ENCODE measurements around the gene GNAO1.

Gene GNAO1

GRCh38 chr16:56294579-56294978, 103.3 kb downstream of the GNAO1 start:
- no peak for DNase-seq

- no peak for DNase-seq
Observed at GRCh38 chr16:56295059-56295665, 103.9 kb downstream of the GNAO1 start.

GRCh38 chr16:56295739-56296527, 104.6 kb downstream of the GNAO1 start:
- no peak for DNase-seq

- DNase-seq = no peak
Observed at GRCh38 chr16:56297684-56298083, 106.4 kb downstream of the GNAO1 start.

GRCh38 chr16:56298116-56298515, 106.8 kb downstream of the GNAO1 start:
- DNase-seq = no peak

- no peak for DNase-seq
Observed at GRCh38 chr16:56298948-56299596, 107.8 kb downstream of the GNAO1 start.

GRCh38 chr16:56300242-56300623, 108.9 kb downstream of the GNAO1 start:
- DNase-seq = no peak

- no peak for DNase-seq
Observed at GRCh38 chr16:56300891-56301850, 109.9 kb downstream of the GNAO1 start.

- DNase-seq = no peak
Observed at GRCh38 chr16:56302506-56302905, 111.2 kb downstream of the GNAO1 start.

- no peak for DNase-seq
Observed at GRCh38 chr16:56303066-56303715, 111.9 kb downstream of the GNAO1 start.

- DNase-seq = no peak
Observed at GRCh38 chr16:56303880-56304279, 112.6 kb downstream of the GNAO1 start.

- no peak for DNase-seq
Observed at GRCh38 chr16:56305956-56306565, 114.8 kb downstream of the GNAO1 start.

- DNase-seq = no peak
Observed at GRCh38 chr16:56306690-56307533, 115.6 kb downstream of the GNAO1 start.

GRCh38 chr16:56307534-56307873, 116.2 kb downstream of the GNAO1 start:
- DNase-seq = no peak

GRCh38 chr16:56309008-56309407, 117.7 kb downstream of the GNAO1 start:
- DNase-seq = no peak

GRCh38 chr16:56310690-56311089, 119.4 kb downstream of the GNAO1 start:
- no peak for DNase-seq

- DNase-seq = no peak
Observed at GRCh38 chr16:56311208-56312027, 120.1 kb downstream of the GNAO1 start.

GRCh38 chr16:56312028-56312300, 120.7 kb downstream of the GNAO1 start:
- no peak for DNase-seq

- DNase-seq = no peak
Observed at GRCh38 chr16:56312556-56312955, 121.3 kb downstream of the GNAO1 start.

- no peak for DNase-seq
Observed at GRCh38 chr16:56314244-56314850, 123.1 kb downstream of the GNAO1 start.
